Medulla oblongata (tissue), 1 donor: ENCODE results near the gene COLEC12.

Experiments used
- DNase-seq: peaks from one replicate; pipeline ENCODE4 v3.0.0-alpha.2; 2015; ENCODE audit errors: extremely low spot score

The COLEC12 gene

GRCh38 chr18:446941-447560 lies 53.5 kb downstream of the COLEC12 start:
- no peak for DNase-seq

GRCh38 chr18:445055-445454 lies 55.4 kb downstream of the COLEC12 start:
- no peak for DNase-seq

- no peak for DNase-seq
Observed at GRCh38 chr18:438571-438970, 61.9 kb downstream of the COLEC12 start.

- DNase-seq = peak; percentile 93
Observed at GRCh38 chr18:435940-436339, 64.6 kb downstream of the COLEC12 start.

GRCh38 chr18:434410-434809 lies 66.1 kb downstream of the COLEC12 start:
- no peak for DNase-seq

- no peak for DNase-seq
Observed at GRCh38 chr18:433960-434359, 66.5 kb downstream of the COLEC12 start.

- peak; percentile 64 for DNase-seq
Observed at GRCh38 chr18:433298-433697, 67.2 kb downstream of the COLEC12 start.

- no peak for DNase-seq
Observed at GRCh38 chr18:432791-433190, 67.7 kb downstream of the COLEC12 start.

- DNase-seq = no peak
Observed at GRCh38 chr18:429030-429429, 71.5 kb downstream of the COLEC12 start.

GRCh38 chr18:427005-427404 lies 73.5 kb downstream of the COLEC12 start:
- no peak for DNase-seq

GRCh38 chr18:425106-425745 lies 75.3 kb downstream of the COLEC12 start:
- DNase-seq = no peak

GRCh38 chr18:424668-425067 lies 75.8 kb downstream of the COLEC12 start:
- DNase-seq = no peak

- DNase-seq = no peak
Observed at GRCh38 chr18:424071-424661, 76.3 kb downstream of the COLEC12 start.

- no peak for DNase-seq
Observed at GRCh38 chr18:422966-423365, 77.5 kb downstream of the COLEC12 start.

- no peak for DNase-seq
Observed at GRCh38 chr18:421247-422155, 79.0 kb downstream of the COLEC12 start.

GRCh38 chr18:420661-421246 lies 79.7 kb downstream of the COLEC12 start:
- no peak for DNase-seq

GRCh38 chr18:419541-420175 lies 80.8 kb downstream of the COLEC12 start:
- no peak for DNase-seq

GRCh38 chr18:417495-417894 lies 83.0 kb downstream of the COLEC12 start:
- DNase-seq = no peak

- DNase-seq = no peak
Observed at GRCh38 chr18:416930-417329, 83.6 kb downstream of the COLEC12 start.

- DNase-seq = no peak
Observed at GRCh38 chr18:415617-416612, 84.6 kb downstream of the COLEC12 start.
